BLaER1 treated with 17β-estradiol and CSF1 and Interleukin-3, amounts not matched to agents 10 nM and 100 nM (cell line): ENCODE data around the gene MRLN.

Experiments used
- H3K27ac ChIP-seq, 11 experiments: shearing (Covaris generic); formaldehyde crosslinking; 2 replicates each; pipeline ENCODE4 v1.8.1; 2022
- H3K27me3 ChIP-seq, 11 experiments: shearing (Covaris generic); formaldehyde crosslinking; 2 replicates each; pipeline ENCODE4 v1.8.1; 2022
- H3K36me3 ChIP-seq, 11 experiments: shearing (Covaris generic); formaldehyde crosslinking; 2 replicates each; pipeline ENCODE4 v1.8.1; 2022
- H3K4me1 ChIP-seq, 10 experiments: shearing (Covaris generic); formaldehyde crosslinking; 2 replicates each; pipeline ENCODE4 v1.8.1; 2022
- H3K4me2 ChIP-seq, 11 experiments: shearing (Covaris generic); formaldehyde crosslinking; 2 replicates each; pipeline ENCODE4 v1.8.1; 2022
- H3K4me3 ChIP-seq, 10 experiments: shearing (Covaris generic); formaldehyde crosslinking; 2 replicates each; pipeline ENCODE4 v1.8.1; 2022
- H3K9ac ChIP-seq, 11 experiments: shearing (Covaris generic); formaldehyde crosslinking; 2 replicates each; pipeline ENCODE4 v1.8.1; 2022
- H3K9me3 ChIP-seq, 11 experiments: shearing (Covaris generic); formaldehyde crosslinking; replicated peaks in 1 of 11; 2 replicates each; pipeline ENCODE4 v1.8.1; 2022
- H4K20me1 ChIP-seq, 11 experiments: shearing (Covaris generic); formaldehyde crosslinking; 2 replicates each; pipeline ENCODE4 v1.8.1; 2022
- Cebpa-rat ChIP-seq, 11 experiments: shearing (Covaris generic); IDR thresholded peaks; 2 replicates each; pipeline ENCODE4 v1.8.1; 2022

MRLN gene

DNA sequence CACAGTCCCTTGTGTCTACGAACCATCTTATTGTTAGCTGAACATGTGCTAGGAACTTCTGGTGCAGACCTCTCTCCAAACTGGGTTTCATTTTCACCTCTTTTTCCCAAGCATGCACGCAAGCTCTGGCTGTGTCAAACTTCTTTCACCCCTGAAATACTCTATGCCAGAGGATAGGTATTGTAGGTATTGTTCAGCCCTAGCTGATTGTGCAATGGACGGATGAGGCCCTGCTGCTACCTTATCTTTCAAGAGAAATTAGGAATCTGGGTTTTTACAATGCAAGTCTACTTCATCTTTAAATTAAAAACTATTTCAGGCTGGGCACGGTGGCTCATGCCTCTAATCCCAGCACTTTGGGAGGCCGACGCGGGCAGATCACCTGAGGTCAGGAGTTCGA, 28.3 kb upstream of the MRLN start:
- H3K9ac ChIP-seq = no peak overlapping the region
- no peak overlapping the region for H3K4me3 ChIP-seq
- H4K20me1 ChIP-seq = no peaks in the 10 kb centered on the region
- H3K9me3 ChIP-seq = peaks cover 16 to 29% (median 22%) of the 10 kb centered on the region in 11 experiments
- TF ChIP-seq Cebpa-rat (IDR thresholded peaks at IDR 0.05) = no peak
- H3K27me3 ChIP-seq = no peaks in the 10 kb centered on the region
- no peaks in the 10 kb centered on the region for H3K4me1 ChIP-seq
- H3K36me3 ChIP-seq = peaks cover 0 to 3% (median 0%) of the 10 kb centered on the region in 11 experiments; a peak in 1 of 22 replicates
- H3K4me2 ChIP-seq = no peak overlapping the region
- H3K27ac ChIP-seq = no peak overlapping the region

DNA sequence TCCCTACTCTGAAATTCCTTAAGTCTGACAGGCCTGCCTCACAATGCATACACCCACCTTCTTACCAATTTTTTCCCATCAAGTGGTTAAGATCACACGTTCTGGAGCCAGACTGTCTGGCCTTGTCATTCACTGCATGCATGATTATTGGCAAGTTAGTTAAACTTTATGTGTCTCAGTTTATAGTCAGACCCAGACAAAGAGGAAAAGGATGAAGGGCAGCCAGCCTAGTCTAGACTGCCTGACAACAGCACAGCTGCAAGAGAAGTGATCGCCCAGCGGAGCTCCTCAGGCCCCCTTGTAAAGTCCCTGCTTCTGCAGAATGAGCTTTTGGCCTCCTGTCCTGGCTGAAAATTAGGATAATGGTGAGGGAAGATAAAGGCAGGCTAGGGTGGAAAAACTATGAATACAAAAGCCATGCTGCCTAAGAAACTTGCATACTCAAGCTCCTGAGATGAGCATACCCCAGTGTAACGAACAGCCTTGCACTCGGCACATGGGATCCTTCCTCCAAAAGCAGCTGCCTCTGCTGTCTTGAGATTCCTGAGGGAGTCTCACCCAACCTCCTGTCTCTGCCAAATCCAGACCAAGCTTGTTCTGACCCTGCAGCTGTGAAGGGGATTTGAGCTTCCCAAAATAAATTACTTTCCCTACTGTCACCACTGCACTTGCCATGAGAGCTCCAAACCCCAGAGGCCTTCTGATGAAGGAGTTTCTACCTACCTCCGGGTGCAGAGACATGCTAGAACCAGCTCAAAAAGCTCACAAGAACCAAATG, 26.7 kb upstream of the MRLN start:
- no peak for TF ChIP-seq Cebpa-rat (IDR thresholded peaks at IDR 0.05)
- Histone ChIP-seq H3K4me2 (no peak overlapping the region), H3K36me3 (no peaks in the 10 kb centered on the region), H4K20me1 (no peaks in the 10 kb centered on the region), H3K9me3 (peaks cover 16 to 33% (median 26%) of the 10 kb centered on the region in 11 experiments), H3K9ac (no peak overlapping the region), H3K27ac (no peak overlapping the region), H3K27me3 (no peaks in the 10 kb centered on the region), H3K4me3 (no peak overlapping the region), H3K4me1 (no peaks in the 10 kb centered on the region)

GRCh38 chr10:59774451-59774850, 21.2 kb upstream of the MRLN start:
- Histone ChIP-seq H3K36me3 (no peaks in the 10 kb centered on the region), H4K20me1 (no peaks in the 10 kb centered on the region), H3K27ac (no peak overlapping the region), H3K4me1 (no peaks in the 10 kb centered on the region), H3K4me2 (no peak overlapping the region), H3K27me3 (no peaks in the 10 kb centered on the region), H3K9me3 (peaks cover 19 to 59% (median 35%) of the 10 kb centered on the region in 11 experiments), H3K4me3 (no peak overlapping the region), H3K9ac (no peak overlapping the region)
- no peak for TF ChIP-seq Cebpa-rat (IDR thresholded peaks at IDR 0.05)

DNA sequence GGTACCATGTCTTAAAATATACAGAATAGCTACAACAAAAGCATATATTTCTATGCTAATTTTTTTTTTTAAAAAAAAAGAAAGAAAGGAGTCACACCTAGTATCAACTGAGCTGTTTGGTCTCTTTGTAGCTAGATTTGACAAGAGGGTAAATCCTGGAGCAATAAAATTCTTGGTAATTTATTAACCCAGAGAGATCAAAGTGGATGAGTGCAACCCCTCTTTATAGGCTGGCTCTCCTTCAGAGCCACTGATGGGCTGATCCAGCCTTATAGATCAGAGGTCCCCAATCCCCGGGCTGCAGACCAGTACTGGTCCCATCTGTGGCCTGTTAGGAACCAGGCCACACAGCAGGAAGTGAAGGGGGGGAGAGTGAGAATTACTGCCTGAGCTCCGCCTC, 19.8 kb upstream of the MRLN start:
- Histone ChIP-seq H3K4me1 (no peaks in the 10 kb centered on the region), H3K4me3 (no peak overlapping the region), H3K9me3 (peaks cover 19 to 52% (median 28%) of the 10 kb centered on the region in 11 experiments), H3K27me3 (no peaks in the 10 kb centered on the region), H3K9ac (no peak overlapping the region), H4K20me1 (no peaks in the 10 kb centered on the region), H3K4me2 (no peak overlapping the region), H3K36me3 (no peaks in the 10 kb centered on the region), H3K27ac (no peak overlapping the region)
- TF ChIP-seq Cebpa-rat (IDR thresholded peaks at IDR 0.05) = no peak

DNA sequence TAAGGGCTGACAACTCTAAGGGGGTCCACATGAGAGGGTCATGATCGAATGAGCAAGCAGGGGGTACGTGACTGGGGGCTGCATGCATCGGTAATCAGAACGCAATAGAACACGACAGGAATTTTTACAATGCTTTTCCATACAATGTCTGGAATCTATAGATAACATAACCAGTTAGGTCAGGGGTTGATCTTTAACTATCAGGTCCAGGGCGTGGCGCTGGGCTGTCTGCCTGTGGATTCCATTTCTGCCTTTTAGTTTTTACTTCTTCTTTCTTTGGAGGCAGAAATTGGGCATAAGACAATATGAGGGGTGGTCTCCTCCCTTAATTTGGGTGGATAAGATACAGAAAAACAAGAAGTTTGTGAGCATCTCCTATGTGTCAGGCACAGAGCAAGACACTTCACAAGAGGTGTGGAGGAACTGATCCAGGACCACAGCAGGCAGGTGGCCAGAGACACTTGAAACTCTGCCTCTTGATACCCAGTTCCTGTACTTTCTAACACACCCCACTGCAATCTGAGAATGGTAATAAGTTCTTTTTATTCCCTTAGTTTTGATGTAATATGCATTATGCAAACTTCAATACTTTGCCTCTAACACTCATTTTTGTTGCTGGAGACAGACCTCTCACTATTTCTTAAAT, 18.0 kb upstream of the MRLN start:
- Histone ChIP-seq H3K4me3 (no peak overlapping the region), H4K20me1 (no peaks in the 10 kb centered on the region), H3K27me3 (no peaks in the 10 kb centered on the region), H3K27ac (no peak overlapping the region), H3K4me1 (no peaks in the 10 kb centered on the region), H3K4me2 (no peak overlapping the region), H3K9ac (no peak overlapping the region), H3K36me3 (no peaks in the 10 kb centered on the region), H3K9me3 (peaks cover 2 to 34% (median 11%) of the 10 kb centered on the region in 11 experiments; a peak in 17 of 22 replicates)
- no peak for TF ChIP-seq Cebpa-rat (IDR thresholded peaks at IDR 0.05)

- Histone ChIP-seq H3K27ac (no peak overlapping the region), H3K4me3 (no peak overlapping the region), H3K9me3 (peaks cover 0 to 28% (median 10%) of the 10 kb centered on the region in 11 experiments; a peak in 12 of 22 replicates), H4K20me1 (no peaks in the 10 kb centered on the region), H3K4me2 (no peak overlapping the region), H3K27me3 (no peaks in the 10 kb centered on the region), H3K9ac (no peak overlapping the region), H3K36me3 (no peaks in the 10 kb centered on the region), H3K4me1 (no peaks in the 10 kb centered on the region)
- TF ChIP-seq Cebpa-rat (IDR thresholded peaks at IDR 0.05) = no peak
Measured at GRCh38 chr10:59770689-59771088, 17.4 kb upstream of the MRLN start.

- no peaks in the 10 kb centered on the region for H4K20me1 ChIP-seq
- H3K4me2 ChIP-seq = no peak overlapping the region
- H3K9ac ChIP-seq = no peak overlapping the region
Measured at GRCh38 chr10:59762505-59762904, 9.2 kb upstream of the MRLN start.

DNA sequence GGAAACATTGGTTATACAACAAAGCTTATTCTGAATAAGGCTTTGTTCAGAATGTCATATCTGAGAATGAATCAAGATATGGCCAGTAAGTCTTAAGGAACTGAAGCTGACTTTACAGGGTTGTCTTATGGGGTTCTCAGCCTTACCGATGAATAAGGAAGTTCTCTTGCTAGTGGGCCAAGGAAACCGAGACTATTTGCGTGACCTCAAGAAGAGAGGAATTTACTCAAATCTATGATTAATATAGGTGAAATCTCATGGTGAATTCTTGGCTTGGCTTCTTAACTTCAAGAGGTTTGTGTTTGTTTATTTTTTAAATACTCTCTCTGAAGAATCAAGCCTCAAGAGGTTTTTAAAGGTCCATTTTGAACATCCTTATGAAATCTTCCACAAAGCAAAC, 4.7 kb upstream of the MRLN start:
- Histone ChIP-seq H3K4me3 (no peak overlapping the region), H3K27ac (no peak overlapping the region), H3K9ac (no peak overlapping the region), H3K4me2 (no peak overlapping the region), H3K27me3 (no peaks in the 10 kb centered on the region), H3K36me3 (no peaks in the 10 kb centered on the region), H4K20me1 (no peaks in the 10 kb centered on the region), H3K4me1 (no peaks in the 10 kb centered on the region), H3K9me3 (peaks cover 9 to 27% (median 19%) of the 10 kb centered on the region in 11 experiments; a peak in 16 of 22 replicates)
- no peak for TF ChIP-seq Cebpa-rat (IDR thresholded peaks at IDR 0.05)

More at GRCh38 chr10:59762505-59762904, 9.2 kb upstream of the MRLN start:
- peaks cover 9 to 27% (median 19%) of the 10 kb centered on the region in 11 experiments; a peak in 16 of 22 replicates for H3K9me3 ChIP-seq
- H3K4me3 ChIP-seq = no peak overlapping the region
- H3K27ac ChIP-seq = no peak overlapping the region
- H3K4me1 ChIP-seq = peaks cover 0 to 4% (median 0%) of the 10 kb centered on the region in 10 experiments; a peak in 1 of 20 replicates
- H3K36me3 ChIP-seq = no peaks in the 10 kb centered on the region
- no peak for TF ChIP-seq Cebpa-rat (IDR thresholded peaks at IDR 0.05)
- H3K27me3 ChIP-seq = no peaks in the 10 kb centered on the region

DNA sequence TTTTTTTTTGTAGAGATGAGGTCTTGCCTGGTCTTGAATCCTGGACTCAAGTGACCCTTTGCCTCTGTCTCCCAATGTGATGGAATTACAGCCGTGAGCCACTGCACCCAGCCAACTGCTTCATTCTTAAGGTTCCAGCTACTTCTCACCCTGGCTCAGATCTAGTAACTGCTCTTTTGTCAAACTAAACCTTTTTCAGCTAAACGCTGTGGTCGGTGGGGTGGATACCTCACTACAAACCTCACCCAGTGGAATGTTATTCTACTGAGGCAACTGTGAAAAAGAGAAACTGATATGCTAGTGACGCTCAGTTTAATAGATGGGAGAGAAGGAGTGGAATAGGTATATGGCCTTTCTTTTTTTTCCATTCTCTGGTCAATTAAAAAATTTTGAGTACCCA, 1.7 kb upstream of the MRLN start:
- Histone ChIP-seq H3K9me3 (peaks cover 4 to 12% (median 7%) of the 10 kb centered on the region in 11 experiments; a peak in 15 of 22 replicates), H3K4me3 (no peak overlapping the region), H3K27me3 (no peaks in the 10 kb centered on the region), H3K27ac (no peak overlapping the region), H3K9ac (no peak overlapping the region), H3K4me1 (no peaks in the 10 kb centered on the region), H3K36me3 (no peaks in the 10 kb centered on the region), H4K20me1 (no peaks in the 10 kb centered on the region), H3K4me2 (no peak overlapping the region)
- no peak for TF ChIP-seq Cebpa-rat (IDR thresholded peaks at IDR 0.05)
